Fibroblast of peridontal ligament (primary cell): ENCODE results near the gene SHTN1.

Experiments used
- DNase-seq: peaks from one replicate; pipeline ENCODE4 v3.0.0-alpha.2; 2010; ENCODE audit errors: extremely low read depth

SHTN1 gene

GRCh38 chr10:116835658-116836057 is 169.3 kb downstream of the SHTN1 start:
- no peak for DNase-seq

- DNase-seq = no peak
These were observed 170.7 kb downstream of the SHTN1 start for GRCh38 chr10:116833986-116834985.

DNA sequence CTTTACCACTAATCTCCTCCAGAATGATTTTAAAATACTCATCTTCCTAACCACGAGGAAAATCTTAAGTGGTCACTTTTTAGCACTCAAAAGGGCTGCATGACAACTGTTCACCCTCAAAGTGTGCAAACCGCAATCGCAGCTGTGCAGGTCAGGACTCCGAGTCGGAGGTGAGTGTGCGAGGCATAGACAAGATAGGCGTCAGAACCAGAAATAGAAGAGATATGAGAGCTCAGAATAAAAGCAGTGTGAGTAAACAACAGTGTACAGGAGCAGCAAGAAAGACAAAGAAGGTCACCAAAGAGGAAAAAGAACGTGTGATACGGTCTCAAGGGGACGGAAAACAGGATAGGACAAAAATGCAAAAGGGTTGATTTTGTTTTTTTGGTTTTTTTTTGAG is 173.2 kb downstream of the SHTN1 start:
- DNase-seq = no peak
